GM12801 (cell line): ENCODE measurements around the gene MLC1.

Source experiments
- TF ChIP-seq, protein P1 (sequence below): IDR thresholded peaks from one replicate; pipeline ENCODE4 v1.5.1; 2011; ENCODE audit warnings: control low read depth; ENCODE audit not compliant: insufficient read length; ENCODE audit errors: extremely low read depth

MLC1 gene

DNA sequence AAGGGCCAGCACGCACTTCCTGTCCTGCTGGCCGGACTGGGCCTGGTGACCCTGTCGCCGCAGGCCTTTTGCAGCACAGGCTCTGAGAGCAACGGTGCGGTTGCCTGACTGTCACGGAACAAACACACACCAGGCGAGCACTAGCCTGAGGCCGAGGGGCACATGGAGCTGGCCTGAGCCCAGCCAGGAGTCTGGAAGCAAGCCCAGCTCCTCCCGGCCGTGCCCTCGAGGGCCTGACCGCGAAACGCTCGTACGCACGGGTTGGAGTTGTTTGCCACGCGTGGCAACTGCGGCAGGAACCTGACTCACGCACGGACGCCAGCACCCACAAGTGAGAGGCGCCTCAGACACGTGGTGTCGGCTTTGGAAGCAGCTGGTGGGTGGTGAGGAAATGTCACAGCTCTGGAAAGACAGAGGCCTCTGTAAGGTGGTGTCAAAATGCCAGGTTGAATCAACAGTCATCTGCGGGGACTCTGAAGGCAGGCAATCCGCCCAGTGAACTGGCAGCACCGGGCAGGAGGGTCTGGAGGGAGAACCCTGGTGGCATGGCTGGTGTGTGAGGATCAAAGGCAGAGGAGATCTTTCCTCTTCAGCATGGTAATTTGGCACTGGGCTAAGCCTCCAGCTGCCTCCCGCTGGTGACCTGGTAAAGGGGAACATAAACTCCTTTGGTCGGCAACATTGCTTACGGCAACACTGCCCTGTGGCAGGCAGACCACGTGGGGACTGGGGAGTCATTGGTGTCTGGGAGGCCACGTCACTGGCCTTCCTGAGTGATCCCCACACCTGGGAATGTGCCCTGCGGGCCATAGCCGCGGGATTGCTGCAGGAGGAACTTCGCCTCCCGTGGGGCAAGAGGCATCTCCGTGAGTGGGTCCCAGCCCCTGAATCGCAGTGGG lies 57.3 kb downstream of the MLC1 start:
- TF ChIP-seq, protein P1, sequence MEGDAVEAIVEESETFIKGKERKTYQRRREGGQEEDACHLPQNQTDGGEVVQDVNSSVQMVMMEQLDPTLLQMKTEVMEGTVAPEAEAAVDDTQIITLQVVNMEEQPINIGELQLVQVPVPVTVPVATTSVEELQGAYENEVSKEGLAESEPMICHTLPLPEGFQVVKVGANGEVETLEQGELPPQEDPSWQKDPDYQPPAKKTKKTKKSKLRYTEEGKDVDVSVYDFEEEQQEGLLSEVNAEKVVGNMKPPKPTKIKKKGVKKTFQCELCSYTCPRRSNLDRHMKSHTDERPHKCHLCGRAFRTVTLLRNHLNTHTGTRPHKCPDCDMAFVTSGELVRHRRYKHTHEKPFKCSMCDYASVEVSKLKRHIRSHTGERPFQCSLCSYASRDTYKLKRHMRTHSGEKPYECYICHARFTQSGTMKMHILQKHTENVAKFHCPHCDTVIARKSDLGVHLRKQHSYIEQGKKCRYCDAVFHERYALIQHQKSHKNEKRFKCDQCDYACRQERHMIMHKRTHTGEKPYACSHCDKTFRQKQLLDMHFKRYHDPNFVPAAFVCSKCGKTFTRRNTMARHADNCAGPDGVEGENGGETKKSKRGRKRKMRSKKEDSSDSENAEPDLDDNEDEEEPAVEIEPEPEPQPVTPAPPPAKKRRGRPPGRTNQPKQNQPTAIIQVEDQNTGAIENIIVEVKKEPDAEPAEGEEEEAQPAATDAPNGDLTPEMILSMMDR: no peak

DNA sequence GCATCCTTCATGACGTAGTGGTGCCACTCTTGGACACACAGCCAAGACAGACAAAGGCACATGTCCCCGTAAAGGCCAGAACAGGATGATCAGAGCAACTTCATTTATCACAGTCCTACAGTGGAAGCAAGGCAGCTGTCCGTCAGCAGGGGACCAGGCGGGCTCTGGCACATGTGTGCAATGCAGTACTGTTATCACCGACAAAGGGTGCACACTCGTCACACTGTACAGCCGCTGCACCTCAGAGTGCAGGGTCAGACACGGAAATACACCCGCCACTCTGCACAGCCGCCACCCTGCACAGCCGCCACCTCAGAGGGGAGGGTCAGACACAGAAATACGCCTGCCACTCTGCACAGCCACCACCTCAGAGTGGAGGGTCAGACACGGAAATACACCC lies 59.2 kb downstream of the MLC1 start:
- TF ChIP-seq, protein P1: no peak

DNA sequence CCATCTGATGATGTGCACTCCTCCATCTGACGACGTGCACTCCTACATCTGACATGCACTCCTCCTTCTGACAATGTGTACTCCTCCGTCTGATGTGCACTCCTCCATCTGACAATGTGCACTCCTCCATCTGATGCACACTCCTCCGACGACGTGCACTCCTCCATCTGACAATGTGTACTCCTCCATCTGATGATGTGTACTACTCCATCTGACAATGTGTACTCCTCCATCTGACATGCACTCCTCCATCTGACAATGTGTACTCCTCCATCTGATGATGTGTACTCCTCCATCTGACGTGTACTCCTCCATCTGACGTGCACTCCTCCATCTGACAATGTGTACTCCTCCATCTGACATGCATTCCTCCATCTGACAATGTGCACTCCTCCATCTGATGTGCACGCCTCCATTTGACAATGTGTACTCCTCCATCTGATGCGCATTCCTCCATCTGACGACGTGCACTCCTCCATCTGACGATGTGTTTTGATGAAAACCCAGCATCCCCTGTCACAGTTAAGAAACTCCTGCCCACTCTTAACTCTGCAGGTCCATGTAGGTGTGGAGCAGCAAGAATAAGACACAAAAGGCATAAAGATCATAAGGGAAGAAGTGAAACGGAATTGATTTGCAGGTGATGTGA lies 62.9 kb downstream of the MLC1 start:
- TF ChIP-seq, protein P1: no peak

DNA sequence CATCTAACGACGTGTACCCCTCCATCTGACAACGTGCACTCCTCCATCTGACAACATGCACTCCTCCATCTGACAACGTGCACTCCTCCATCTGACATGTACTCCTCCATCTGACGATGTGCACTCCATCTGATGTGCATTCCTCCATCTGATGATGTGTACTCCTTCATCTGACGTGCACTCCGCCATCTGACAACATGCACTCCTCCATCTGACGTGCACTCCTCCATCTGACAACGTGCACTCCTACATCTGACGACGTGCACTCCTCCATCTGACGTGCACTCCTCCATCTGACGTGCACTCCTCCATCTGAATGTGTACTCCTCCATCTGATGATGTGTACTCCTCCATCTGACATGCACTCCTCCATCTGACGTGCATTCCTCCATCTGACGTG lies 64.6 kb downstream of the MLC1 start:
- TF ChIP-seq, protein P1: no peak

DNA sequence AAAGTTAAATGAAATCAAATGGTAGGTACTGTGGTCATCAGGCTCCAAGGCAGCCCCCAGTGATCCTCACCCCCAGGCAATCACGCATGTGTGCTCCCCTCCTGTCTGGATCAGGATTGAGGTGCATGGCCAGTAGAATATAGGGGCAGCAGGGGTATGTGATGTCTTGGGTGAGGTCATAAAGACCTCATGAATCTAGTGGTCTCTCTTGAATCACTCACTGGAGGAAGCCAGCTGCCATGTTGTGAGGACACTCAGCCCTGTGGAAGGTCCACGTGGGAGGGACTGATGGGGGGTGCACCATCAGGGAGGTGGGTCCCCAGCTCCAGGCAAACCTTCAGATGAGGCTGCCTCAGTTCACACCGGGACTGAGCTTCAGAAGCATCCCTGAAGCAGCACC lies 65.9 kb downstream of the MLC1 start:
- TF ChIP-seq, protein P1: no peak

DNA sequence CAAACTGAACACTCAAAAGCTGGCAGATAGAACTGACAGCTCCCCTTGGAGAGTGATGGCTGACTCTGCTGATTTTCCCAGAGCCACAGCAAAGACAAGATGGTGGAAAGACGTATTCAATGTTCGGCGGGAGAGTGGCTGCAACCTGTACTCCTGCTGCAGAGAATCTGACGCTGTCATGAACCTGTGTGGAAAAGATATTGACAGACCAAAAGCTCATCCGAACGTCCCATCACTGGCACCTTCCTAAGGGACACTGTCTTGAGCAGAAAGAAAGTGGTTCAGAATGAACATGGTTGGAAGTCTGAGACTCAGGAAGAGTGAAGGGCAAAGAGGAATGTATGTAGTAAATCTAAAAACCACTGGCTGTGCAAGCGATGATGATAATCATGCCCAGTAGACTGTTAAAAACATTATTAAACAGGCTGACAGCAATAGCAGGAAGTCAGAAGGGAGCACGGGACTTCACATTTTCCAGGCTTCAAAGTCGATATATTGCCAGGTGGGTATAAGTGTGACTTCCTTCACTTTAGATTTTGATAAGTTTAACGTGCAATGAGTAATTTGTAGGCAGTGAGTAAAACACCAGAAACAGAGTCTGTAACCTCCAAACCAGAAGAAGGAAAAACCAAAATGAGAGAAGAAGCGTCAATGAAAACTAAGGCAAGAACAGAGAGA lies 66.5 kb downstream of the MLC1 start:
- TF ChIP-seq, protein P1: no peak

DNA sequence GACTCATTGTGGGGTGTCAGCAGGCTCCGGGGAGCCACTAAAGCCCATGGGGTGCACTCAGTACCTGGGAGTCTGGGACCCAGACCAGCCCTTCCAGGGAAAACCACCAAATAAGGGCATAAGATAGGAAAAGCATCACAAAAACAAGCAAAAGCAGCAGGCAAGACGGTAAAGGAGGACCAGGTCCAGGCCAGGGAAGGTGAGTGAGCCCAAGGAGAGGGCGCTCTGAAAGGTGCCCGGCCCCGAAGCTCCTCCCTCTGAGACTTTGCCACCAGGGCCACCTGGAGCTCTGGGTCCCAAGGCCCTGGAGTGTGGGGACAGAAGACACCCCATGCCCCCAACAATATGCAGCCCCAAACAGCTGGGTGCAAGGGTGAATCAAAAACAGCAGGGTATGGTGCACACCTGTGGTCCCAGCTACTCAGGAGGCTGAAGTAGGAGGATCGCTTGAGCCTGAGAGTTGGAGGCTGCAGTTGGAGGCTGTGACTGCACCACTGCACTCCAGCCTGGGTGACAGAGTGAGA lies 67.5 kb downstream of the MLC1 start:
- TF ChIP-seq, protein P1: no peak
